GM12892 (cell line): ENCODE data around the gene OXCT1.

Source experiments
- POLR2AphosphoS5 ChIP-seq: IDR thresholded peaks from 2 replicates; pipeline ENCODE4 v1.6.1; 2011; ENCODE audit warnings: low read depth, low read length, control low read depth
- TAF1 ChIP-seq: IDR thresholded peaks from 2 replicates; pipeline ENCODE4 v1.6.1; 2011; ENCODE audit warnings: low read depth, mild to moderate bottlenecking, control low read depth, low read length, borderline replicate concordance

DNA sequence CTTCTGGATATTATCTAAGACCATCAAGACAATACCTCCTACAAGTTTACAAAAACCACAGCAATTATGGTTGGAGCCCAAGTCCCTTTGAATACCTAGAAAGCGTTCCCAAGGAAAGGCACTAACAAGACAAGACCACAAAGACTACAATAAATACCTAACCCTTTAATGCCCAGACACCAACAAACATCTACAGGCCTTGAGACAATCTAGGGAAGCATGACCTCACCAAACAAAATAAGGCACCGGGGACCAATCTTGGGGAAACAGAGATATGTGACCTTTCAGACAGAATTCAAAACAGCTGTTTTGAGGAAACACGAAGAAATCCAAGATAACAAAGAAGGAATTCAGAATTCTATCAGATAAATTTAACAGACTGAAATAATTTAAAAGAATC lies 37.8 kb downstream of the OXCT1 start:
- TF ChIP-seq POLR2AphosphoS5, result no peak
- TF ChIP-seq TAF1, result no peak
